NCI-H146 (cell line): ENCODE results near the gene FOXA2.
"Not testable (repeated sequence)": the region's sequence is repeated elsewhere in the genome, so short reads cannot be mapped to it uniquely, and the experiment has no call there.

Experiments
- DNase-seq: peaks from one replicate; lab custom pipeline; 2025; lab: John Stamatoyannopoulos, UW

FOXA2 gene

GRCh38 chr20:22567944-22568871, 16.2 kb downstream of the FOXA2 start:
- DNase-seq = no peak

- no peak for DNase-seq
Observed at GRCh38 chr20:22566876-22567658, 17.3 kb downstream of the FOXA2 start.

DNA sequence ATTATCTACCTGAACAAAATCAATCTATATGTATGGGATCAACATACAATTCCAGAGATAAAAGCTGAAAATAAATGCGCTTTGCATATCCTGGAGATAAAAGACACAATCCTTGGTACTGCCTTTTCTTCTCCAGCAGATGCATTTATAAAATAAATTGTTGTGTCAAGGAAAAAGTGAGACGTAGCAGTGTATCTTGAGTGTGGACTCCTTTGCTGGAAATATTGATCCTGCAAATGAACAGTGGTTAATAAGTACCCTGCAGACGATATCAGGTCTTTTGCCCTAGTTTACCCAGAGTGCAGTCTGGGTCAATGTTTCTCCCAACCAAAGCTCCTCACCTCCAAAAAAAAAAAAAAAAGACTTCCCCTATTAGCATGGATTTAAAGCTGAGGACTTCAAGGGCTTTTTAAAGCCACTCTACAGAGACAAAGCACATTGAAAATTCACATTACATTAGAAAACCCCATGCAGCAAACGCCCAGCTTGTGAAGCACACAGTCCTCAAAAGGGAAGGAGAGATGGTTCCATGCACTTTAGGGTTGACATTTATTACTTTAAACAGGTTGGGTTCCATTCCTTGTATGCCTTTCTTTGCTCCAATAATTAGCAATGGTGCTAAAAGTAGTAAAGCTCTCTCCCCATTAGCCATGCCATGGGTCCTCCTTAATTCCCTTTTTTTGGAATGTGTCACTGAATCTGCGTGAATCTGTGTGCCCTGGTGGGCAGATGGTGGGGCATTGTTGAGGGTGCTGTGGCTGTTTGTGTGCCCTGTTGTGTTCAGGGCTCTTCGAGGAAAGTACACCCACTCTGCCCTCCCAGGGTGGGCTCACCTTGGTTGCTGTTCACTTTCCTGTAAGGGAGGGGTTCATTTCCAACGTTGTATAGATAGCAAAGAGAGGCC, 21.1 kb downstream of the FOXA2 start:
- DNase-seq = no peak

GRCh38 chr20:22562620-22563019, 21.8 kb downstream of the FOXA2 start:
- DNase-seq = peak; percentile 65

GRCh38 chr20:22561965-22562577, 22.3 kb downstream of the FOXA2 start:
- DNase-seq = peak; percentile 37

DNA sequence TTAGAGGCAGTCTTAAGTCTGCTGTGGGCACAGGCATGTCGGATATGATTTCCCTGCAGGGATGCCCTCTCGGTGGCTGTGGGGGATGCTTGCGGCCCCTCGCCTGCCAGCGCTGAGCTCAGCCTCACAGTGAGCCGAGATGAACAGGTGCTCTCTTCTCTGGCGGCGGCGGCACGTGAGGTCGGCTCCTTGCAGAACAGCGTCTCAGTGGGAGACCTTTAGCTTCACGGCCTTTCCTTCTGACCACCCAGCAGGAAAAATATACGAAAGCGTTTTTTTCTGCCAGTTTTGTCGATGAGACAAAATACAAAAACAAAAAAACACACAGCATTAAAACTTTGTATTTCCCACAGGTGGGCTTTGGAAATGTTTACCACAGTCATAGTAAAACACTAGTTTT, 23.6 kb downstream of the FOXA2 start:
- DNase-seq = peak; percentile 94

GRCh38 chr20:22559711-22560318, 24.6 kb downstream of the FOXA2 start:
- DNase-seq = peak; percentile 63

DNA sequence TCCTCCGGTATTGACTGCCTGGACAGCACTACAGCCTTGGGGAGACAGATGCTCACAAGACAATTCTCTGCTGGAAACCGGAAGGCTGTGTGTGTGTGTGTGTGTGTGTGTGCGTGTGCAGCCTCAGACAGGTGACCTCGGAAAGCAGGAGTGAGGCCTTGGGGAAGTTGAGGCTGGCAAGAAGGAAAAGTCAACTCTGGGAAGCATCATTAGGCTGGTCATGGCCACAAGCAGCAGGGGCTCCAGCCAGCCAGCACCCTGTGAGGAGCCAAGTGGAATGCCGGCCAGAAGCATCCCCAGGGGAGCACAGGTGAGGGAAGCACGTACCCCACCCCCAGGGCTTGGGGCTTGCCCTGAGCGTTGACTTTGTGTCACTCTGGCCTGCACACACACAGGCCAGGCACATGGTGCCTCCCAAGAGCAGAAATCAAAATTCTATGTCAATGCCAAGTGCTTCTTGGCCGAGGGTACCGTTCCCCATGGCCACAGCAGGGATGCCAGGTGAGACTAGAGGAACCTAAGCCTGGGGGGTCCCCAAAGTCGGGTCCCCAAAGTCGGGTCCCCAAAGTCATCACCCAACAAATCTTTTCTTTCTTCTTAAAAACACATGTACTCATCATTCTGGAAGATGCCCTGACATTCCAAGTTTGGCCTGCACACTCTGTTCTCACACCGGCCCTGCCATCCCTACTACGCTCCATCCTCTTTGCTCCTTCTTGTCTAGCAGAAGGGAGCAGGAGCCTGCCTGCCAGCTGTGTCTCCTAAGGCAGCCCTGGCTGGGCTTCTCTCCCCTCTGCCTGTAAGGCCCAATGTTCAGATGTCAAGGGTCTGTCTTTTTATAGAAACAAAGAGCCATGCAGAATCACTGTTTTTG, 26.7 kb downstream of the FOXA2 start:
- no peak for DNase-seq

- DNase-seq = no peak
Observed at GRCh38 chr20:22556565-22557056, 27.8 kb downstream of the FOXA2 start.

DNA sequence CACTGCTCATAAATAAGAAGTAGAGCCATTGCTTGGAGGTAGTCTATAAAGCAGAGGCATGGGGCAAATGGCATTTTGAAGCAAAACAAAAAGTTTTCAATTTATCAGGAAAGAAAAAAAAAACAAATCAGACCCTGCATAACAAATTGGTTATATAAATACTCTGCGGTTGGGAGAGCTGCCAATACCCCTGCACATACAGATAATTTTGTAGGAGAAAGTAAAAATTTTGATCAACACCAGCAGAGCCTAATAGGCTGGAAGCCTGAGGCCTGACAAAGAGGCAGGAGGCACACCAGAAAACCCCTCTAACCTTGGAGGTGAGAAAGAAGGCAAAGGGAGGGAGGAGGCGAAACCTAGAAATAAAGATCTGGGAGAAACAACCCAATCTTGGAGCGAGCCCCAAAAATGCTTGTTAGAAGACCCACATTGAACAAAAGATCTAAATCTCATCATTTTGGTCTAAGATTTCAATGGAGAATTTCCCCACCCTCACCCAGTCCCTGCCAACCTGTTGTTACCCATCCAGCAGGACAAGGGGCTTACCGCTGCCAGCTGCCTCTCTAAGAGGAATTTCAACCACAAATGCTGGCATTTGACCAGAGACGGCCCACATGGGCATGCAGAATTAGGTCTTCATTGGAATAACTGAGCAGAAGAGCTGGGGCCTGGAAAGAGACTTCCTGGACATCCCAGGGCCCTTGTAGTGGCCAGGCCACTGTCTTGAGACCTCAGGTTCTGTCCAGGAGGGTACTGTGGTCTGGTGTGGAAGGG, 28.4 kb downstream of the FOXA2 start:
- no peak for DNase-seq

DNA sequence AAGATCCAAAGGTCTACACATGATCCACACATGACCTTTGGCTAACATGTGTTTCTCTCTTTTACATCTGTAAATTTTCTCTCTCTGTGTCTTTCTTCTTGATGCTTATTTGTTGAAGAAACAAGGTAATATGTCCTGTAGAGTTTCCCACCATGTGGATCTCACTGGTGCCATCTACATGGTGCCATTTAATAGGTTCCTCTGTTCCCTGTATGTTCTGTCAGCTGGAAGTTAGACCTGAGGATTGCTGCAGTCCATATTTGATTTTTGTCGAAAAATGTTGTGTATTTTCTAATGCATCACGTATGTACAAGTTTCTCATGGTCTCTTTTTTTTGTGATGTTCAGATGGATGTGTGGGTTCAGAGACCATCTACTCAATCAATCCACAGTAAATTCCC, 30.0 kb downstream of the FOXA2 start:
- DNase-seq = no peak

DNA sequence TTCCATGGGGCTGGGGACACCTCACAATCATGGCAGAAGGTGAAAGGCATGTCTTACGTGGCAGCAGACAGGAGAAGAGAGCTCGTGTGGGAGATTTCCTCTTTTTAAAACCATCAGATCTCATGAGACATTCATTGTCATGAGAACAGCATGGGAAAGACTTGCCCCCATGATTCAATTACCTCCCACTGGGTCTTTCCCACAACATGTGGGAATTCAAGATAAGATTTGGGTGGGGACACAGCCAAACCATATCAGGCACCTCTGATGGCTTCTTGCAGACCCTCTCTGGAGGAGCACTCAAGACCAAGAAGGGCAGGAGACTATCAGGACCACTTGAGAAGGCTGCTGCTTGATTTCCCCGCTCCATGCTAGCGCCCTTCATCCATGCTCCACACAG, 33.9 kb downstream of the FOXA2 start:
- not testable (repeated sequence) for DNase-seq

DNA sequence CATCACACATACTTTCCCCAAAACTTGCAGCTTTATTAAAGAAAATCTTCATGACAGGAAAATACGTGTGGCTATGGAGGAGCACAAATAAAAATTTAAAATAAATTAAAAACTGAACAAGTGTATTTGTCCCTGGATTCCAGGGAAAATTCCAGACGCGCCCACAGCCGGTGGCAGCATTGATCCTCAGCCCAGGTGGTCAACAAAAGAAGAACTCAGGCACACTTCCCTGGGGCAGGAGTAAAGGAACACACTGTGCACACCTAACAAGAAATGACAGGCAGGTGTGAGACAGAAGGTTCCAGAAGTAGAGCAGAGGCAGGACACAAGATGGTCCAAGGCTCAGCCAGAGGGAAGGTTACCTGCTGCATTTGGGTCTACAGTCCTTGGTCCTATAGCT, 36.3 kb downstream of the FOXA2 start:
- no peak for DNase-seq

DNA sequence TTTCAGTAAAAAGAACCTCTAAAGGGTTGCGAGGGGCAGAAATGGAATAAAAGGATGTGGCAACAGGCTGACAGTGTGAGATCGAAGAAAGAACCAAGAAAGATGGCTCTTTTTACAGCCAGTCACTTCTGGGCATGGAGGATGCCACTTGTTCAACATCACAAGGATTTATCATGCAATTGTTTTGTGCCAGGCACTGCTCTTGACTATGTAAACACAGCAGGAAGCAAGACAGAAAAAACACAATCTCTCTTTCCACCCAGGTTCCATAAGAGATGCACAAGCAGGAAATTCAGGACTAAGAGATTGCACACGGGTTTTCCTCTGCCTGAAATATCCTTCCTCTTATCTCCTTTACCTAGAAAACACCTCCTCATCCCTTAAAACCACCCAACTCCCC, 38.0 kb downstream of the FOXA2 start:
- no peak for DNase-seq

- DNase-seq = no peak
Observed at GRCh38 chr20:22545045-22545444, 39.3 kb downstream of the FOXA2 start.

- DNase-seq = no peak
Observed at GRCh38 chr20:22544462-22544861, 39.9 kb downstream of the FOXA2 start.

- DNase-seq = no peak
Observed at GRCh38 chr20:22542427-22542826, 41.9 kb downstream of the FOXA2 start.

GRCh38 chr20:22540832-22541231, 43.5 kb downstream of the FOXA2 start:
- DNase-seq = no peak
